ENCODE data around the gene BIN2.

BIN2 gene

DNA sequence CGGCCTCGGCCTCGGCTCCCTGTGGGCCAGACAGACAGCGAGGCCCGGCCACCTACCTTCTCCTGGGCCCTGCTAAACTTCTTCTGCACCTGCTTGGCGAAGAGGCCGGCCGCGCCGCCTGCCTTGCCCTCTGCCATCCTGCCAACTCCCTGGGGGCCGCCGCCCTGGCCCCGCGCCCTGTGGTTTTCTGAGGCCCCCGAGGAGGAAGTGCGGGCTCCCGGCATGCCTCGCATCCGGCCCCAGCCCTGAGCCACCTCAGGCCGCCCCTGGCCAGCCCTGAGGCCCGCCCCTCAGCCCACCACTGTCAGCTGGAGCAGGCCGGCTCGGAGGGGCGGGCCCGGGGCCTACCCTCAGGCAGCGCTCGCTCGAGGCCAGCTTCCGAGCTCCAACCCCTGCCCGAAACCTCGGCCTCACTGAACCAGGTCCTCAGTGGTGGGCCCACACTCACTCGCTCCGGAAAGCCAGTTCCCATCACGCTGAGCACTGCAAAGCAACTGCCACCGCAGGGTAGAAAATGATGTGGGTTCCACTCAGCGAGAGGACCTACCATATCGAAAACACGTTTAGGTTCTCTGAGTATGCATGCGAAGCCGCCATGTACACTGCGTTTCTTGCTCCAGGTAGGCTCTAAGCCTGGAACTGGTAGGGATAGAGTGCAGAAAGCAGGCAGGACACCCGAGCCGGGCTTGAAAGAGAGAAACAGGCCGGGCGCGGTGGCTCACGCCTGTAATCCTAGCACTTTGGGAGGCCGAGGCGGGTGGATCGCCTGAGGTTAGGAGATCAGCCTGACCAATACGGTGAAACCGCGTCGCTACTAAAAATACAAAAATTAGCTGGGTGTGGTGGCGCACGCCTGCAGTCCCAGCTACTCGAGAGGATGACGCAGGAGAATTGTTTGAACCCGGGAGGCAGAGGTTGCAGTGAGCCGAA, at the start of gene BIN2:
Gene BIN2 (minus strand): TSS at position 209 of the 930 bp plus-strand sequence. CDS start 72 bp downstream, at position 137.
- peak in 6 of 14 donors; percentile 2 to 57 (median 14) for DNase-seq

DNA sequence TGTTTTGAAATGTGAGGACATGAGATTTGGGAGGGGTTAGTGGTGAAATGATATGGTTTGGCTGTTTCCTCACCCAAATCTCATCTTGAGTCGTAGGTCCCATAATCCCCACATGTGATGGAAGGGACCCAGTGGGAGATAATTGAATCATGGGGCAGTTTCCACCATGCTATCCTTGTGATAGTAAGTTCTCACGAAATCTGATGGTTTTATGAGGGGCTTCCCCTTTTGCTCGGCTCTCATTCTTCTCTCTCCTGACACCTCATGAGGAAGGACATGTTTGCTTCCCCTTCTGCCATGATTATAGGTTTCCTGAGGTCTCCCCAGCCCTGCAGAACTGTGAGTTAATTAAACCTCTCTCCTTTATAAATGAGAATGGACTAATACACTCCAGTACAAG, 49.2 kb upstream of the BIN2 start:
- no peak for DNase-seq

DNA sequence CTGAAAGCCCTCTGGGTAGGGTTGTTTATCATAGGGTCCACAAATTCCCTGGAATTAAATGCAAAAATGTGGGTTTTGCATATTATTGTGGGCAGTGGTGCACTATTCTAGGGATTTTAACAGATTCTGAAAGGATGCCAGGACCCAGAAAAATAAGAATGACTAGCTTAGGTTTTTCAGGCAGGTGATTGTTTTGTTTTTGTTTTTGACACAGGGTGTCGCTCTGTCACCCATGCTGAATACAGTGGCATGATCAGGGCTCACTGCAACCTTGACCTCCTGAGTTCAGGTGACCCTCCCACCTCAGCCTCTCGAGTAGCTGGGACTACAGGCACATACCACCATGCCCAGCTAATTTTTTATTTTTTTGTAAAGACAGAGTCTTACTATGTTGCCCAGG, 48.0 kb upstream of the BIN2 start:
- DNase-seq, result no peak

DNA sequence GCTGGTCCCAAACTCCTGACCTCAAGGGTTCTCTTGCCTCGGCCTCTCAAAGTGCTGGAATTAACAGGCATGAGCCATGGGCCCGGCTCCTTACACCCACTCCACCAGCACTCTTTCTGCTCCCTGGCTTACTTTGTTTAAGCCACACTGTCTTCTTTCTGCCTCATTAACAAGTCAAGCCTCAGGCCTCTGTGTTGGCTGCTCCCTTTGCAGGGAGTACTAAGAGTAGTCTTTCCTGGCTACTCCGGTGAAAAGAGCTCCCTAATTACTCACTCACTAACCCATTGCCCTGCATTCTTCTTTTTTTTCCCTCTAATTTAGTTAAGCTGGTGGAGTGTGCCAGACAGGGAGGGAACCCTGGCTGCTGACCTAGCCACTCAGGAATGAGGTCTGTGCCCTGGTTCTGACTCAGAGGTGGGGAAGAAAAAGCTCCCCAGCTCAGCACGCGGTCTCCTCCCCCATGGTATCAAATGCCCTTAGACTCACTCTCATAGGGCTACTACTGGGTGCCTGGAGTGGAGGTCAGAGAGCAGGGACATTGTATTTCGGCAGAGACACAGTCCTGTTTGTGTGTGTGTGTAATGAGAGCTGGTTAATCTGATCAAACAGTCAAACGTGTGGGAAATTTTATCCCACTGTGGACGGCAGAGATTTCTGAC, 47.5 kb upstream of the BIN2 start:
- DNase-seq, result peak in 8 of 14 donors; percentile 9 to 71 (median 28)

DNA sequence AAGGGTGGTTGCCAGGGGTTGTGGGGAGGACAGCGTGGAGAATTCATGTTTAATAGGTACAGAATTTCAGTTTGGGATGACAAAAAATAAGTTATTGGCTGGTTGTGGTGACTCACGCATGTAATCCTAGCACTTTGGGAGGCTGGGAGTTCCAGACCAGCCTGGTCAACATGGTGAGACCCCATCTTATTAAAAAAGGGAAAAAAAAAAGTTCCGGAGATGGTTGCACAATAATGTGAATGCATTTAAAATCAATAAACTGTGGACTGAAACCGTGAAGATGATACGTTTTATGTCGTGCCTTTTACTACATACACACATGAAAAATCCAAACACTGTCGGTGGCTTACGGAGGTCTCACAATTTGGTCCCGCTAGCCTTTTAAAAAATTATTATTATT, 46.7 kb upstream of the BIN2 start:
- no peak for DNase-seq

DNA sequence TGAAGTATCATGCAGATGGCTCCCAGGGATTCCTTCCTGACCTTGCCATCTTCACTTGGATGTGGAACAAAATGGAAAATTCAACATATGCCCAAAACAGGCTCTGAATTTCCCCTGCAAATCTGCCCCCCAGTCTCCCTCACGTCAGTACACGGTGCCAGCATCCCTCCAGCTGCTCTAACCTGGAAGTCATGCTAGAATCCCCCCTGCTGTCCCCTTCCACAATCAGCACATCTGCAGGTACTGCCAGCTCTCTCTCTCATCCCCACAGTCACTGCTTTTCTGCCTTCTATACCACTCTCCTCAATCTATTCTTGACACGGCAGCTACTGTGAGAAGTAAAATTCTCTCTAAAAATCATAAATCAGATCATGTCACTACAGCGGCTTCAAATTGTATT, 45.6 kb upstream of the BIN2 start:
- no peak for DNase-seq

DNA sequence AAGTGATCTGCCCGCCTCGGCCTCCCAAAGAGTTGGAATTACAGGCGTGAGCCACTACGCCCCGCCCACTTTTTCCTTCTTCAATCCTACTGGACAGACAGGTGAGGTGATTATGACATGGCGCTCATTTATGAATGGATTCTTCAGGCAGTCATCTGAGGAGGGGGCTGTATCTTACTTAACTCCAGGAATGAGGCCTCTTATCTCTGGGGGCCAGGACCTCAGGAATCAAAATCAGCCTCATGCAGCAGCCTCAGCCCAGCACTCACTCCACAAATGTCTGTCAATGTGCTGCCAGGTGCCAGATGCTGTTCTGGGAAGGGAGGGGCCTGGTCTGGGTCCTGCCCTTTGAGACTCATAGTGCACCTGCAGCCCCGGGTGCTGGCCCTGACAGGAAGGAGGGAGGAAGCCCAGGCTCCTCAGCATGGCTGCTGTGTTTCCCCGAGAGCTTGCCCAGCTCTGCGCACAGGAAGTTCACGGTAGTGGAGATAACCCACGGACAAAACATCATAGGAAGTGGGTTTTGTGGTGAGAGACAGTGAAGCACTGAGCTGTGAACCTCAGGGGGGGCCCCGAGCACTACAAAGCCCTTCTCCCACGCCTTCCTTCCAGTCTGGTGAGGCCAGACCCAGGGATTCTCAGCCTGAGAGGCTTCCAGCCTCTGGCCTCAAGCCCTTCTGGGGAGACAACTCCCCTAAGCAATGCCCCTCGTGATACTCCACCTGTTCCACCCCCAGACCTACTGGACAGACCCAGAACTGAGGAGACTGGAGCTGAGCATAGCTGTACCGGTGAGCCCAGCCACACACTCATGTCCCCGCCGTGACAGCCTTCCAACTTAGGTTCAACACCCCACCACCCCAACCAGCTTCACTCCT, 44.9 kb upstream of the BIN2 start:
- DNase-seq, result peak in 4 of 14 donors; percentile 13 to 25 (median 19)

DNA sequence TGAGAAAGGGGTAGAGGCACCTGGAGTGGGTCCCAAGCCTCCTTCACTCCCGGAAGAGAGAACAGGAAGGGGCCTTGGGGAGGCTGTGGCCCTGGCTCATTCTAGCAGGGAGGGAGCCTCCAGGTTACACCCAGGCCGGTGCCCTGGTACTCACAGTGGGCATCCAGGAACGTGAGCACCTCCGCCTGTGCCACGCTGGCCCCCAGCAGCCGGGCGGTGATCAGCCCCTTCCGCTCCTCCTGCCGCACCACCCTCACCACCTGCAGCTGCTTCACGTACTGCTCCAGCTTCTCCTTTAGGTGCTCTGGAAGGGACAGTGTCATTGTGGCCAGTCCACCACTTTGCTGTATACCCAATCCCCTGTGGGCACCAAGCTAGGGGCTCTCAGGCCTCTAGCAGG, 41.3 kb upstream of the BIN2 start:
- DNase-seq, result no peak

DNA sequence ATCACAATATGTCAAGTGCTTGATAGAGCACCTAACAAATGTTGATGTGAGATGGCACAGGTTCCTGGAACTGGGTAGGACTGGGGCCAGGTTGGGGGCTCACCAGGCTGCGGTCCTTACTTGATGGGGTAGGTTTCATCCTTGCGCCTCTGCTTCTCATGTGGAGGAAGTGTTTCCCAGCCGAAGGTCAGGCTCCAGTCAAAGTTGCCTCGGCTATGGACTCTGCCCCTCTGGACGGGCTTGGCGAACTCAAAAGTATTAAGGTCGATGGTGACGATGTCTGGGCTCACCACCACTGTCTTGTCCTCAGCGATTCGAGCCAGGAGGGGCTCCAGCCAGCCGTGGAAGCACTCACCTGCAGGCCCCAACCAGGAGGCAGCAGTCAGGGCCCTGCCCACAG, 40.0 kb upstream of the BIN2 start:
- DNase-seq, result no peak

DNA sequence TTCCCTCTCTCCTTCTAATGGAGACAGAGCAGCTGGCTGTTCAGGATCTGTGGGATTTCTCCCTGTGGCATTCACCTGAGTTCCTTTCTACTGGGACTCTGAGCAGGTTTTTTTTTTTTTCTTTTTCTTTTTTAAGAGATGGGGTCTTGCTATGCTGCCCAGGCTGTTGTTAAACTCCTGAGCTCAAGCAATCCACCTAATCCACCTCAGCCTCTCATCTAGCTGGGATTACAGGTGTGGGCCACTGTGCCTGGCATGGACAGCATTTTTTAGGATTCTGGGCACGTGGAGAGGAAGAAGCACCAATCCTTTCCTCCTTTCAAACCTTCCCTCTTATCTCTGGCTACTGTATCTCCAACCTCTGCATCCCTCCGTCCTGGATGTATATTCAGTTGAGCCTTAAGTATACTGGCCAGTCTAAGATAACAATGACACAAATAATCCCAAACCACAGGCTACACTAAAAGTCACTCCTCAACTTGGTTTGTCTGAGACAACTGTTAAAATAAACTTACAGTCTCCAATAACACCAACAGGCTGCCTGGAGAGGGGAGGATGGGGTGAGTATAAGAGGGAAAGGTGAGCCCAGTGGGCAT, 38.9 kb upstream of the BIN2 start:
- no peak for DNase-seq

DNA sequence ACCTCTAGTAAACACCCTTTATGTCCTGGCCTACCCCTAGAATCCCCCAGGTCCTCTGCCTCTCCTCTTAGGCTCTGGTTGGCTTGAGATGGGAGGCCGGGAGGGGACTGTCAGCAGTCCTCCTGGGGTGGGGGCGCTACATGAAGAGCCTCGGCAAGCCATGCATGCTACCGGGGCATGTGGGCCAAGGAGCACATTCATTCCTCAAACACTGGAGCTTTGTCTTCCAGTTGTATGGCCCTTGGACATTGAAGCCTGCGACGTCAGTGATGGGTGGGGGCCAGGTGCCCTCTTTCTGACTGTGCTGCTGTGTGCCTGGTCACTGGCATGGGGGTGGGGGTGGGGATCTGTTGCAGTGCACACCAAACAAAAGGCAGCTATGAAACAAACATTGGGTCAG, 38.3 kb upstream of the BIN2 start:
- DNase-seq, result peak in 12 of 14 donors; percentile 14 to 92 (median 66)

DNA sequence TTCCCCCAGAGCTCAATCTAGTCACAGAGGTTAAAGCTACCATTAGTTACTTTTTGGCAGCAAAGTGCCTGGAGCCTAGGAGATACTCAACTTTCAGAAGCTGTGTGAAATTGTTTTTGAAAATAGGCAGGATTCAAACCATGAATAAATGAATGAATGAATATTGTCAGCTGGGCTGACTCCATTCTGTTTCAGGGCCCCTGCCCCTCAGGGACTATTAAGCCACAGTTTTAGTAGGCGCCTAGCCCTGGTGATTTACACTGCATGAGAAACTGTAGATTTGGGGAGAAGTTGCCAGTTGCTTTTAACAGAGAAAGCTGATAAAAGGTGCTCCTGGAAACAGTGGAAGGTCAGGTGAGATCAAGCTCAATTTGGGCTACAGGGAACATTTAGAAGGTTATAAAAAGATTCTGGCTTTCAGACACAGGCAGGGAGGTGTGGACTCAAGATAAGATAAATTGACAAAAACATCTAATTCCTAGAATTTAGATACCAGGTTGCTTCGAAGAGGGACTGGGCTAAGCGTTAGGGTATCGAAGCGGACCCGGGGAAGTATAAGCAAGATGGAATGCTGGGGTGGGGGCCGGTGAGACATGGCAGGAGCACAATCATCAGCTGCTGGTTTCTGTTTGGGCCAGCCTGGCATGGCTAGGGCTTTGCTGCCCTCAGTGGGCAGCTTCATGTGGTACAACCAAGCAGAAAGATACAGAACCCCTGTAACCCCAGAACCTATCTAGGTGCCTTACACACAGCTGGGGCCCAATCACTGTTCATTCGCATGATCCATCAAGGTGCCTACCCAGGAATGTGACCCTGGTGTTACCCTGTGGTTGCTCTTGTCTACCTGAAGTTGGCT, 37.4 kb upstream of the BIN2 start:
- DNase-seq, result no peak

DNA sequence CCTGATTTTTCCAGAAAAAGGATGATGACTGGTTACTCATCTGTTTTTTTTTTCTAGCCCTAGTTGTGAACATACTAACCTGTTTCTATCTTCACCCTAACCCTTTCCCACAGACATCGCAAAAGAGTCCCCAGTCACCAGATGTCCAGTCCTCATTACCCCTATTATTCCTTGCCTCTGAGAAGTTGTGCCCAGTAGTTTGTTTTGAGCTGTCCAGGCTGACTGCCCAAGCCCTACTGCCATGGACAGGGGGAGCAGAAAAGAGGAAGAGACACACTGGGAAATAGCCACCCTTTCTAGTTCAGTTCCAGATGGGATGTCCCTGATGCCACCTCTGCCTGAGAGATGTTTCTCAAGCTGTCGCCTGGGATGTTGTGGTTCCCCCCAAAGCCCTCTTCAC, 36.3 kb upstream of the BIN2 start:
- DNase-seq, result no peak

DNA sequence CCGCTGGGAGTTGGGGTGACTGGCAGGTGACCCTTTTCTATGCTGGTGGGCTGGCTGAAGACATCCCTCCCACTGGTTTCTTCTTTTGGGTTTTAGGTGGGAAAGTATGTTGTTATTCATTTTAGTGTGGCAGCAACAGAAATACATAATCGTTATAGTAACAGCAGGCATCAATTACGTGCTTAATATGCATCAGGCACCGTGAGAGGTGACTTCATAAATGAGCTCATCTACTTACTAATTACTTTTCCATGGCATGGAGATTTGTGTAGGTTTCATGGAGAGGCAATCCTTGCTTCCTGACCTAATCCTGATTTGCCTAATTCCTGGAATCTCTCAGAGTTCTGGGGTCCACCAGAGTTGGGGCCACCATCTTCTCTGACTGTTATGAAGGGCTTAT, 35.9 kb upstream of the BIN2 start:
- DNase-seq, result no peak

DNA sequence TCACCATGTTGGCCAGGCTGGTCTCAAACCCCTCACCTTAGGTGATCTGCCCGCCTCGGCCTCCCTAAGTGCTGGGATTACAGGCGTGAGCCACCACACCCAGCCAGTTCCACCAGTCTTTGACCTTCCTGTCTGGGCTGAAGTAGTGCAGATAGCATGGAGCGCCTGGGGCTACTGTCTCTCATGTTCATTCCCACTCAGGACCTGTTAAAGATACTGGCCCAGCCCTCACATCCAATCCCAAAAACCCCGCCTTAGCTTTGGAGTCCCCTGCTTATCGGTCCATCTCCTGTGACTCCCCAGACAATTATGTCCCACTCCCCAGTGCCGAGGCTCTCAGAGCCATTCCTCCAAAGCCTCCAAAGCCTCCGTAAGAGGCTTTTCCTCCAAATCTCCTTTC, 34.5 kb upstream of the BIN2 start:
- no peak for DNase-seq

DNA sequence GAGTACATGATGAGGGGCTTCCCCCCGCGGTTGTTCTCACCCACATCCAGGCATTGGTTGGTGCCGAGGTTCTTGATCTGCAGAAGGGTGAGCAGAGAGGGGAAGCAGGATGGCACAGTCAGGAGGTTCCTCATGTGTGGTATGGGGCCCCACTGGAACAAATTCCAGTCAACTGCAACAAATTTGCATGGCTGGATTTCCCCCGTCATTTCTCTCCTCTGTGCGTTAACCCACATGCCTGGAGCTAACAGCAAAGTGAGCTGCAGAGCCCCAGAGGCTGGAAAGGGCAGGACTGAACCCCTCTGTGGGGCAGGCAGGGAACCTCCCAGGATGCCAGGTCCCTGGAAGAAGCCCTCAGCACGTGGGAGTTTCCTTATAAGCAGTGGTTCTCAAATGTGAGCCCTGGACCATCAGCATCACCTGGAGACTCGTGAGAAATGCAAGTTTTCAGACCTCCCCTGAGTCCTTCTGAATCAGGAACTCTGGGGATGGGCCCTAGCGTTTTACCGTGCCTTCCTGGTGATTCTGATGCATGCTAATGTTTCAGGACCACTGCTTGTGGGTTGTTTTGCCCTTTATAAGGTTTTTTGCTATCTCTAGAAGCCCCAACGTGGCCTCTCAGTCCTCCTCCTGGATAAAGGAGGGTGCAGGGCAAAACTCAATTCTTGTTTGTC, 33.5 kb upstream of the BIN2 start:
- no peak for DNase-seq

DNA sequence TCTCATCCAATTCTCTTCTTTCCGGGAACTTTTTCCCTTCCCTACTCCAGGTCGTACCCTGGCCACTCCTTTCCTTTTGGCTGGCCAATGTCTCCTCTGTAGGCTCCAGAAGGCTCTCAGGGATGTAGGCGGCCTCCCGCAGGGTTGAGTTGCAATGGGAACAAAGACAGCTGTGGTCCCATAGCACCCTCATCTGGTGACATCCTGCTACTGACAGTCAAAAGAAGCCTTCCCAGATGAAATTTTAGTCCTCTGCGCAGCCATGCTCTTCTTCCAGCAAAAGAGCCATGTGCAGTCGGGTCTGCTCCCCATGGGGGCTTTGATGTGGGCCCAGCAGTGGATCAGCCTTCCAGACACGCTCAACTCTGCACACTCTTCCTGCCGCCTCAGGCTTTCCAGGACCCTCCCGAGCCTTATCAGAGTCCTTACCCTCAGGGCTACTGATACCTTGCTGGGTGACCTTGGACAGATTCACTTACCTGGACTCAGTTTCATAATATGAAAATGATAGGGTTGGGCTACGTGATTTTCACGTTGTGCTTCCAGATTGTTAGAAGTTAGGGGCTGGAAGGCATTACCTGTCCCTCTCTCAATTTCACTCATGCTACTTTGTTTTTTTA, 28.0 kb upstream of the BIN2 start:
- DNase-seq, result peak in 7 of 14 donors; percentile 8 to 52 (median 24)

DNA sequence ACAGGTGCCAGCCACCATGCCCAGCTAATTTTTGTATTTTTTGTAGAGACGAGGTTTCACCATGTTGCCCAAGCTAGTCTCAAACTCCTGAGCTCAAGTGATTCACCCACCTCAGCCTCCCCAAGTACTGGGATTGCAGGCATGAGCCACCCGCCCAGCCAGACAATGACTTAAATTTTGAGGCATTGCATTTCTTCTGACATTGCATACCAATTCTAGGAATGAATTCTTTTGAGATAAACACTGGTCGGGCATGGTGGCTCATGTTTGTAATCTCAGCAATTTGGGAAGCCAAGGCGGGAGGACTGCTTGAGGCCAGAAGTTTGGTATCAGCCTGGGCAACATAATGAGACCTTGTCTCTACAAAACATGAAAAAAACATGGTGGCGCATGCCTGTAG, 25.1 kb upstream of the BIN2 start:
- DNase-seq, result no peak

DNA sequence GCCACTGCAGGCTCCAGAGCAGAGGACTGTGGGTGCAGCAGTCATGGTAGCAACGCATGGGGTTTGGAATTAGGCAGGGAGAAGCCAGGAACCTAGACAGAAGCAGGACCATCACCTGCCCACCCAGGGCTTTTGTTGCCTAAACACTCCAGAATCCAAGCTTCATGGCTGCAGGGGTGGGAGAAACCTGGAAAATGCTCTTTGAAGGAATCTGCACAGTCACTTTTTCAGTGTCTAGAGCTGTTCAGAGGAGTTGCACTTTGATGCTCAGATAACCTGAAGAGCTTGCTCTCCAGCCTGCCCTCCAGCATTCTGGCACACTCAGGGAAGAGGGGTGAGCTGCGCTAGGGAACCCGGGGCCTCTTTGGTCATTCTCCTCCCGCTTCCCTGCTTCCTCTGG, 24.1 kb upstream of the BIN2 start:
- no peak for DNase-seq

DNA sequence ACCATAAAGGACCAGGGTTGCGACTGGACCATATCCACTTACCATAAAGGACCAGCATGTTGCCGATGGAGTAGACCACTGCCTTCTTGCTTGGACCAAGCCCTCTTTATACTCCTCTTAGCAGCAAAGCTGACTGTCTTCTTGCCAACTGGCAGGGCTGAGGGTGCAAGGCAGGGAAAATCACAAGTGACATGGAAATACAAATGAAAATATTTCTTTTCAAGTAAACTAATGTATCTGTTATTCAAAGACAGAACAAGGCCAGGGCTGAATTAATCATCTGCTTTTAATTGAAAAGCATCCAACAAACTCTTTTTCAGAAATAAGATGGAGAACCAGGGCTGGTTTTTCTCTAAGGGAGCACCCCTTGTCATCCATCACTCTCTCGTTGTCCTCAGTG, 22.6 kb upstream of the BIN2 start, which contains the start of gene CELA1:
Gene CELA1 (minus strand): TSS at position 99 of the 400 bp plus-strand sequence. CDS start 41 bp downstream, at position 58.
- no peak for DNase-seq
